ENCODE data around the gene SGK1.

- TF ChIP-seq POLR2A (IDR thresholded peaks at IDR 0.05) (no peak), CTCF (IDR thresholded peaks at IDR 0.05) (no peak)
Measured at GRCh38 chr6:134267917-134268361, 50.0 kb downstream of the SGK1 start.
